GM12878 (cell line): Measurements from ENCODE around the gene IFIT2.
"Not testable (repeated sequence)": the region's sequence is repeated elsewhere in the genome, so short reads cannot be mapped to it uniquely, and the experiment has no call there.

Experiments used
- GATAD2B ChIP-seq: fragments of 450-650 bp; conservative IDR thresholded peaks from 2 replicates; pipeline ENCODE4 v1.6.1; 2017; ENCODE audit warnings: low read depth, mild to moderate bottlenecking, moderate library complexity
- TAF1 ChIP-seq: IDR thresholded peaks from 2 replicates; pipeline ENCODE4 v1.6.1; 2011; ENCODE audit warnings: mild to moderate bottlenecking, low read depth, low read length, borderline replicate concordance
- USF2 ChIP-seq: IDR thresholded peaks from 2 replicates; pipeline ENCODE4 v1.6.1; 2011; ENCODE audit warnings: low read depth, low read length, improper control_type of control experiment, borderline replicate concordance

- TF ChIP-seq GATAD2B, TAF1, USF2: not testable (repeated sequence)
Observed at GRCh38 chr10:89285303-89285702, 16.5 kb upstream of the IFIT2 start.
